Nephron progenitor cell (in vitro differentiated cells): ENCODE data around the gene CRISPLD2.

ENCODE experiments used
- DNase-seq: peaks from one replicate; pipeline ENCODE4 v3.0.0; 2021
- H3K27ac Mint-ChIP-seq: 2 replicates; pipeline ENCODE4 v1.8.0; 2021; ENCODE audit warnings: mild to moderate bottlenecking, moderate library complexity, mixed read lengths
- H3K27me3 Mint-ChIP-seq: 2 replicates; pipeline ENCODE4 v1.8.0; 2021; ENCODE audit warnings: mild to moderate bottlenecking, low read depth, mixed read lengths; ENCODE audit not compliant: poor library complexity
- H3K36me3 Mint-ChIP-seq: 2 replicates; pipeline ENCODE4 v1.8.0; 2021; ENCODE audit warnings: low read depth, mixed read lengths
- H3K4me1 Mint-ChIP-seq: 2 replicates; pipeline ENCODE4 v1.8.0; 2021; ENCODE audit warnings: mixed read lengths
- H3K4me3 Mint-ChIP-seq: 2 replicates; pipeline ENCODE4 v1.8.0; 2021; ENCODE audit warnings: mild to moderate bottlenecking, moderate library complexity, mixed read lengths
- H3K9me3 Mint-ChIP-seq: 2 replicates; pipeline ENCODE4 v1.8.0; 2021; ENCODE audit warnings: mild to moderate bottlenecking, moderate library complexity, mixed read lengths
- CTCF ChIP-seq: fragments of 200-600 bp; sonication (generic); IDR thresholded peaks from 2 replicates; pipeline ENCODE4 v1.5.0; 2021; ENCODE audit warnings: antibody characterized with exemption

The CRISPLD2 gene

GRCh38 chr16:84786605-84787262 lies 33.1 kb upstream of the CRISPLD2 start:
- DNase-seq: no peak
- no peak for TF ChIP-seq CTCF
- Mint-ChIP-seq H3K36me3 (no peaks in the 10 kb centered on the region), H3K27ac (no peak overlapping the region), H3K9me3 (no peaks in the 10 kb centered on the region), H3K27me3 (peaks cover 2% of the 10 kb centered on the region), H3K4me1 (peaks cover 10% of the 10 kb centered on the region), H3K4me3 (no peak overlapping the region)

- H3K27me3 Mint-ChIP-seq: peaks cover 2% of the 10 kb centered on the region
- no peaks in the 10 kb centered on the region for H3K36me3 Mint-ChIP-seq
- peak overlapping the region; percentile 0 for H3K27ac Mint-ChIP-seq
- TF ChIP-seq CTCF: no peak
- no peak for DNase-seq
- no peak overlapping the region for H3K4me3 Mint-ChIP-seq
- peaks cover 10% of the 10 kb centered on the region for H3K4me1 Mint-ChIP-seq
- no peaks in the 10 kb centered on the region for H3K9me3 Mint-ChIP-seq
These were observed 32.5 kb upstream of the CRISPLD2 start for GRCh38 chr16:84787263-84787622.

GRCh38 chr16:84788920-84789391 lies 30.8 kb upstream of the CRISPLD2 start:
- DNase-seq: no peak
- no peak overlapping the region for H3K4me3 Mint-ChIP-seq
- H3K4me1 Mint-ChIP-seq: peaks cover 10% of the 10 kb centered on the region
- no peaks in the 10 kb centered on the region for H3K36me3 Mint-ChIP-seq
- no peak overlapping the region for H3K27ac Mint-ChIP-seq
- peaks cover 2% of the 10 kb centered on the region for H3K27me3 Mint-ChIP-seq
- TF ChIP-seq CTCF: no peak
- no peaks in the 10 kb centered on the region for H3K9me3 Mint-ChIP-seq

- no peak for DNase-seq
- no peak for TF ChIP-seq CTCF
- Mint-ChIP-seq H3K36me3 (no peaks in the 10 kb centered on the region), H3K27ac (no peak overlapping the region), H3K4me3 (no peak overlapping the region), H3K9me3 (no peaks in the 10 kb centered on the region), H3K4me1 (peaks cover 10% of the 10 kb centered on the region), H3K27me3 (peaks cover 2% of the 10 kb centered on the region)
These were observed 30.4 kb upstream of the CRISPLD2 start for GRCh38 chr16:84789431-84789830.

GRCh38 chr16:84790301-84790700 lies 29.5 kb upstream of the CRISPLD2 start:
- Mint-ChIP-seq H3K27me3 (peaks cover 2% of the 10 kb centered on the region), H3K36me3 (no peaks in the 10 kb centered on the region), H3K9me3 (no peaks in the 10 kb centered on the region), H3K4me1 (peaks cover 14% of the 10 kb centered on the region), H3K27ac (no peak overlapping the region), H3K4me3 (no peak overlapping the region)
- DNase-seq: no peak
- no peak for TF ChIP-seq CTCF

GRCh38 chr16:84791088-84791487 lies 28.7 kb upstream of the CRISPLD2 start:
- Mint-ChIP-seq H3K4me3 (no peak overlapping the region), H3K4me1 (peaks cover 18% of the 10 kb centered on the region), H3K36me3 (no peaks in the 10 kb centered on the region), H3K27me3 (peaks cover 2% of the 10 kb centered on the region), H3K9me3 (no peaks in the 10 kb centered on the region), H3K27ac (no peak overlapping the region)
- no peak for TF ChIP-seq CTCF
- no peak for DNase-seq
